ENCODE measurements around the gene ARHGAP30.

DNA sequence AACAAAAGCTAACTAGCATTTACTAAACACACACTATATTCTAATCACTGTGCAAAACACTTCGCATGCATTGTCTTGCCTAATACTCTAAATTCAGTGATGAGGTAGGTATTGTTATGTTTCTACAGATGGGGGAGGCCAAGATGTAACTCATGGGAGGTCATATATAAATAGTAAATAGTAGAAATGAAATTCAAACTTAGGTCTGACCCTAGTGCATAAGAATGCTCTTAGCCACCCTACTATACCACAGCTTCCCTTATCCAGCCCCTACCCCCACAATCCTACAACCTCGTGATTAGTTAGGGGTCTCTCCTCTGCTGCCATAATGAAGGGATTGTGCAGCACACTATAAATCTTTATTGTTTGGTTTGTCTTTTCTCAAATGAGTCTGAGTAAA lies 44.9 kb upstream of the ARHGAP30 start:
- TF ChIP-seq POLR2A (IDR thresholded peaks at IDR 0.05) (no peak), CTCF (IDR thresholded peaks at IDR 0.05) (no peak), POLR2AphosphoS5 (IDR thresholded peaks at IDR 0.05) (no peak), EP300 (IDR thresholded peaks at IDR 0.05) (no peak)
